ENCODE measurements around the gene S100P.

Gene S100P

GRCh38 chr4:6697131-6697530 is 3.5 kb downstream of the S100P start:
- DNase-seq (ENCODE audit: low spot score), result no peak

DNA sequence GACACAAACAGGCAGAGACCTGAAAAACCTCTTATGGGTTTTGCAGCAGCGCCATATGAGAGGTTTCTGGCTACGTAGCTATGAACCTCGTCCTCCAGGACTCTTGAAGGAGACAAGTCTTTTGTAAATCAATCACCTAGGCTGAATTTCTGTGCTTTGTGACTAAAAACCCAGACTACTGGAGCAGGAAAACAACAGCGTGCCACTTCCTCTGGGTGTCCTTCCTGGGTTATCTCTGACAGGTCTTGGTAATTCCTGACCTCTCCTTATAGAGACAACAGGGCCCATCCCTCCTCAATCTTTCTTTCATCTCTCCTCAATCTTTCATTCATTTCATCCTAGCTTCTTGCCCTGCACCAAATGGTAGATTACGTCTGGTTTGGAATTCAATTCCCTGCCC is 5.7 kb downstream of the S100P start:
- DNase-seq (ENCODE audit: low spot score), result no peak

DNA sequence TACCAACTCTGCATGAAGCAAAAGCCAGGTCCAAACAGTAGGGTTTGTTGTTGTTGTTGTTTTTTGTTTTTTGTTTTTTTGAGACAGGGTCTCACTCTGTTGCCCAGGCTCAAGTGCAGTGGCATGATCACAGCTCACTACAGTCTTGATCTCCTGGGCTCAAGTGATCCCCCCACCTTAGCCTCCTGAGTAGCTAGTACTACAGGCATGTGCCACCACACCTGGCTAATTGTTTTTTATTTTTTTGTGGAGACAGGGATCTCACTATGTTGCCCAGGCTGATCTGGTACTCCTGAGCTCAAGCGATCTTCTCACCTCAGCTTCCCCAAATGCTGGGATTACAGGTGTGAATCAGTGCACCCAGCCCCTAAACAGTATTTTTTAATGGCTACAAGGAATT is 6.2 kb downstream of the S100P start:
- DNase-seq (ENCODE audit: low spot score), result no peak

DNA sequence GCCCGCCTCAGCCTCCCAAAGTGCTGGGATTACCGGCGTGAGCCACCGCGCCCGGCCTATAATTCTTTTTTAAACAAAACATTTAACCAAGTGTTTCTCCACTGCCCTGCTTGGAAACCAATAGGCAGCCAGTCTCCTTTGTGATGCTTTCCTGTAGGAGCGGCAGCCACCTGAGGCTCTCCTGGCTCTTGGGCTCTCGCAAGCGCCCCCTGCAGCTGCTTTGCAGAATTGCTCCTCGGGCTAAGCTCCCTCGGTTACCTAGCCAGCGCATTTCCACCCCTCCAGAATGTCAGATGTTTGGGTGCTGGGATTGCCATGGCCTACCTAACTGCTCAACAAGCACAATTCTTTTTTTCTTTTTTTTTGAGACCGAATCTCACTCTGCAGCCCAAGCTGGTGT is 7.7 kb downstream of the S100P start:
- DNase-seq (ENCODE audit: low spot score), result peak; percentile 40

DNA sequence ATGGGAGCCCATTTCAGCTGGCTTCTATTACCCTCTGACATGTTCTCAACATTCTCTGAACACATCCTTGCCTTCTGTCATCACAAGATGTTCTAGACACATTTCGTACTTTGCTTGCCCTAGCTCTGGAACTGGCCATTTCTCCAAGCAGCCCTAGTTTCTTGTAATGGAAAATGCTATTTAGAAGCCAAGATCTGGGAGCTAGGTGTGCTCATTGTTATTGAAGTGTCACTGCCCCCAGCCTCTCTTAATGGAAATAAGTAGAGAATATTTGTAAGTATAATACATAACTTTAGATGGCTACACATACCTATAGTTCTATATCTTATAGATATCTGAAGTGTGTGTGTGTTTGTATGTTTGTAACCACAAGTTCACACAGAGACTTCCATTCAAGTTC is 9.1 kb downstream of the S100P start:
- no peak for DNase-seq (ENCODE audit: low spot score)

- no peak for DNase-seq (ENCODE audit: low spot score)
Measured at GRCh38 chr4:6703786-6704185, 10.1 kb downstream of the S100P start.

DNA sequence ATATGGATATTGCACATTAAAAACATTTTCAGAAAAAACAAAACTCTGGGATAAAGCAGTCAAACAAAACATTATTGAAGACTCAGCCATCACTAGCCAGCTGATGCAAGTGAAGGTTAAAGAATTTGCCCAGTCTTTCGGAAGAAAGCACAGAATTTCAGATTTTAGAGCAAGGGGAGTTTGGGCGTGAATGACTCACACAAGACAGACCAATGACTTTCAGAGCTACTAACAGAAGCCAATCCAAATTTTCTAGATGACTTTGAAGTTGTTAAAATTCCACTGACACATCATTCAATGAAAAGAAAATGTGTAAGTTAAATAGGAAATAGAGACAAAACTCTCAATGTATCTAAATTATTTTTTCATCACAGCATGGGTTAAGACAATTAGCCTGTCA is 12.0 kb downstream of the S100P start:
- no peak for DNase-seq (ENCODE audit: low spot score)

- no peak for DNase-seq (ENCODE audit: low spot score)
Measured at GRCh38 chr4:6706173-6706572, 12.5 kb downstream of the S100P start.

DNA sequence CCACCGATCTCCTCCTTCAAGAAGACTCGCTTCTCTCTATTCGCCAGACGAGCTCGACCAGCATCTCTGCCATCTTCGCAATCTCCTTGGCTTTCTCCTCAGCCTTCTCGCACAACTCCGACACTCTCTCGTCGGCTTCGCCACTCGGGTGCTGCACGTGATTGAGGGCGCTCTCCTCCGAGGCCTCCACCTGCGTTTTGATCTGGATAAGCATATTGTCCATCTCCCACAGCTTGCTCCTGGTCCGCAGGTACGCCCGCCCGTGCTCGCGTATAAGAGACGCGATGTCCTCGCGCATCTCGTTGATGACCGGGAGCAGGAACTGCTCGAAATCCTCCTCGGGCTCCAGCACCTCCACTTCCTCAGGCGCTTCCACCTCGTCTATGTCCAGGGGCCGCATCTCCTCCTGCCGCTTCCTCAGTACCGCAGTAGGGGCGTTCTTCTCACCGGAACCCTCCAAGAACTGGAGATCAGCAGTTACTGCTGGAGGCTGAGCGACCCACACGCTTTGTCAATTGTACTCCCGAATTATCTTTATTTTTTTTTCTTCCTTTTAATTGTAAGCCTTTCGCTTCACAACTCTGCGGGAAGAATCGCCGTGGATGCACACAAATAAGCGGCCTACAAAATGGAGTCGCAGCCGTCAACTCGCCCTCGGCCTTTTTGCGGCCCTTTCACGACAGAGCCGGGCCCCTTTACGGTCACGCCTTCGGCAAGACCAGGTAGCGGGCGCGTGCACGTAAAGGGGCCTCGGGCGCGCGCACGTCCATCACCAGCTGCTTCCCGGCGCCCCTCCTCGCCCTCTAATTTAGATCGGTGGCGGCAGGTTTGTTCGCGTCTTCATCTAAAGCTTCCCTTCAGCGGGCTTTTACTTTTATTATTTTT is 15.8 kb downstream of the S100P start, which contains the start of gene MRFAP1L1:
Gene MRFAP1L1 (minus strand): TSS at position 636 of the 885 bp plus-strand sequence. CDS start 236 bp downstream, at position 400.
- DNase-seq (ENCODE audit: low spot score), result peak; percentile 97

GRCh38 chr4:6710282-6710681 is 16.6 kb downstream of the S100P start:
- no peak for DNase-seq (ENCODE audit: low spot score)

GRCh38 chr4:6710996-6711395 is 17.3 kb downstream of the S100P start:
- DNase-seq (ENCODE audit: low spot score), result no peak

GRCh38 chr4:6714954-6715353 is 21.3 kb downstream of the S100P start:
- no peak for DNase-seq (ENCODE audit: low spot score)

DNA sequence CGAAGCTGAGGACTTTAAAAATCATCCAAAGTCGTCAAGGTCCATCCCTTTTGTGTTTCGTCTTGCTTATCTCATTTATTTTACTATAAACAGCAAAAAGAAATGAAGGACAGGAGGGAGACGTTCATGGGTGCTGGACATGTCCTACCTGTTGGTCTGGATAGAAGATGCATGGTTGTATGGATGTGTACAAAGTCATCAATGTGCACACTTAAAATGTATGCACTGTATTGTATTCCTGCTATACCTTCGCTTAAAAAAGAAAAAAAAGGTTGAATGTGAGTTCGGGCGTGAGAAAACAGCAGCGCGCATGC is 22.0 kb downstream of the S100P start:
- DNase-seq (ENCODE audit: low spot score), result no peak

DNA sequence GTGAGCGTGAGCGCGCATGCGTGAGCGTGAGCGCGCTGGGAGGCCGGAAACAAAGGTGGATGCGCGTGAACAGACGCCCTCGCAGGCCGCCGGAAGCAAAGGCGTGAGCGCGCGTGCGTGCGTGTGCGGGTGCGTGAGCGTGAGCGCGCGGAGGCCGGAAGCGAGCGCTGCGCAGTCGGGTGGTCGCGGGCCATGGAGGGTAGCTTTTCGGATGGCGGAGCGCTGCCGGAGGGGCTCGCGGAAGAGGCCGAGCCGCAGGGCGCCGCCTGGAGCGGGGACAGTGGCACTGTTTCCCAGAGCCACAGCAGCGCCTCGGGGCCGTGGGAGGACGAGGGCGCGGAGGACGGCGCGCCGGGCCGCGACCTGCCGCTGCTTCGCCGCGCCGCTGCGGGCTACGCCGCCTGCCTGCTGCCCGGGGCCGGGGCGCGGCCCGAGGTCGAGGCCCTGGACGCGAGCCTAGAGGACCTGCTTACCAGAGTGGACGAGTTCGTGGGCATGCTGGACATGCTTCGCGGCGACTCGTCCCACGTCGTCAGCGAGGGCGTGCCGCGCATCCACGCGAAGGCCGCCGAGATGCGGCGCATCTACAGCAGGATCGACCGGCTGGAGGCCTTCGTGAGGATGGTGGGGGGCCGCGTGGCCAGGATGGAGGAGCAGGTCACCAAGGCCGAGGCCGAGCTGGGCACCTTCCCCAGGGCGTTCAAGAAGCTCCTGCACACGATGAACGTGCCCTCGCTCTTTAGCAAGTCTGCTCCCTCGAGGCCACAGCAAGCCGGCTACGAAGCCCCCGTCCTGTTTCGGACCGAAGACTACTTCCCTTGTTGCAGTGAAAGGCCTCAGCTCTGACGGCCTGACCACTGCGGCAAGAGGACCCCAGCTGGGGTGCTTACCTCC is 22.6 kb downstream of the S100P start, which contains the start of gene BLOC1S4:
Gene BLOC1S4 (plus strand): TSS at position 157 of the 894 bp plus-strand sequence. CDS start 36 bp downstream, at position 193.
- peak; percentile 92 for DNase-seq (ENCODE audit: low spot score)

DNA sequence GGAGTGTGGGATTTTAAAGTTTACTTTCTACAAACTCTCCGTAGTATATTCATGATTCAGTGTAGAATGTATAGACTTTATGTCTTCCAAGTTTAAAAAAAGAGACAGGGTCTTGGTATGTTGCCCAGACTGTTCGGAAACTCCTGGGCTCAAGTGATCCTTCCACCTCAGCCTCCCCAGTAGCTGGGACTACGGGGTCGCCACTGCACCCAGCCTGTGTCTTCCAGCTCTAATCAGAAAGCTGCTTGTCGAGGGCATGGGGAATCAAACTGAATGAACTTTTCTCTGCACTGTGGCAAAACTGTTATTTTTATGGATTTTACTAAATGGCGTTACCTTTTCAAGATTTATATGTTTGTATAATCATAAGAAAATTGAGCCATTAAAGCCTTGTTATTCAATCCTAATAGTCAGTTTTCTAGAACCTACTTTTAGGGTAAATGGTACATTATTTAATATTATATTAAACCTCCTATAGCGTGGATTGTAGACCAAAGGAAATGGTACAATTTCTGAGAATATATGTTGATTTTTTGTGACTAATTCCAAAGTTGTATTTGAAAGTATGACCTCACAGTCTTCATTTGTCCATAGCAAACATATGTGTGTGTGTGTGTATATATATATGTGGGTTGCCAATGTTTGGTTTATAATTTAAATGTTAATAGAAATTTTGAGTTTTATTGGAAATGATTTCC is 23.4 kb downstream of the S100P start:
- DNase-seq (ENCODE audit: low spot score), result no peak

GRCh38 chr4:6718932-6719610 is 25.4 kb downstream of the S100P start:
- DNase-seq (ENCODE audit: low spot score), result no peak

- DNase-seq (ENCODE audit: low spot score), result no peak
Measured at GRCh38 chr4:6719611-6720179, 26.0 kb downstream of the S100P start.

GRCh38 chr4:6720202-6720699 is 26.6 kb downstream of the S100P start:
- peak; percentile 79 for DNase-seq (ENCODE audit: low spot score)

GRCh38 chr4:6721121-6721520 is 27.4 kb downstream of the S100P start:
- no peak for DNase-seq (ENCODE audit: low spot score)

DNA sequence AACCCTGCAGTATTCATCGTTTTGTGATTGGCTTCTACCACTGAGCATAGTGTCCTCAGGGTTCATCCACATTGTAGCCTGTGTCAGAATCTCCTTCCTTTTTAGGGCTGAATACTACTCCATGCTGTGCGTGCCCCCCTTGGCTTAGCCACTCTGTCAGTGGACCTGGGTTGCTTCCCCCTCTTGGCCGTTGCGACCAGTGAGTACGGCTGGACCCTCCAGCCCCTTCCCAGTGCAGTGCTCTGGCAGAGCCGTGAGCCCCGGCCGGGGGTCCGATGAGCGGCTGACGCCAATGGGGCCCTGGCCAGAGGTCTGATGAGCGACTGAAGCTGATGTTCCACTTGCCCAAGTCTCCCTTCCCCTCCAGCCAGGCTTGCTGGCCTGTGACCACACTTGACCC is 29.2 kb downstream of the S100P start:
- no peak for DNase-seq (ENCODE audit: low spot score)

DNA sequence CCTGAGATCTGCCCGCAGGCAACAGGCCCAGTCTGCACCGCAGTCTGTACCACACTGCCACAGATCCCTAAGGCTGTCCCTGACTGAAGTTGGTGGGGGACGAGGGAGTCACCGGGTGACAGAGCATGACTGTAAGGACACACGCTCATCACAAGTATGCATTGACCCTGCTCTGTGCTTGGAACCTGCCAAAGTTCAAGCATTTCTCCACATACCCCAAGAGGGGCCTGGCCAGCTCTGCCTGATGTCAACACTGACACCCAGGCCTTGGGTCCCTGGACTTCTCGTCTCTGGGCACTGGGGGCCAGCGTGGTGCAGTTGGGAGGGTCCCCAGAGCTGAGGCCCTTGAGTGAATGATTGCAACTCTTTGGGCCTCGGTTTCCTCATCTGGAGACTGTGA is 30.2 kb downstream of the S100P start:
- DNase-seq (ENCODE audit: low spot score), result no peak
